Fibroblast of skin of scalp (primary cell): ENCODE measurements around the gene CXCR5. TPM values are rescaled to one million over a fixed set of nuclear protein-coding genes. Genes with fewer than 3 reads are reported as not detected.
"Not testable (repeated sequence)": the region's sequence is repeated elsewhere in the genome, so short reads cannot be mapped to it uniquely, and the experiment has no call there.

Source experiments
- DNase-seq: peaks from one replicate; pipeline ENCODE4 v3.0.0-alpha.2; 2013
- polyA plus RNA-seq, 2 experiments: library from polyadenylated mRNA; unstranded; fragments of 120-200 nt; gene quantifications; one replicate each; pipeline ENCODE4 v1.2.1, GENCODE V29; 2013; ENCODE audit not compliant: insufficient read length in 2 of 2

Gene CXCR5, protein sequence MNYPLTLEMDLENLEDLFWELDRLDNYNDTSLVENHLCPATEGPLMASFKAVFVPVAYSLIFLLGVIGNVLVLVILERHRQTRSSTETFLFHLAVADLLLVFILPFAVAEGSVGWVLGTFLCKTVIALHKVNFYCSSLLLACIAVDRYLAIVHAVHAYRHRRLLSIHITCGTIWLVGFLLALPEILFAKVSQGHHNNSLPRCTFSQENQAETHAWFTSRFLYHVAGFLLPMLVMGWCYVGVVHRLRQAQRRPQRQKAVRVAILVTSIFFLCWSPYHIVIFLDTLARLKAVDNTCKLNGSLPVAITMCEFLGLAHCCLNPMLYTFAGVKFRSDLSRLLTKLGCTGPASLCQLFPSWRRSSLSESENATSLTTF
- polyA plus RNA-seq (2013, experiment 1 of 2; ENCODE audit: insufficient read length) = not detected
- polyA plus RNA-seq (2013, experiment 2 of 2; ENCODE audit: insufficient read length) = not detected

DNA sequence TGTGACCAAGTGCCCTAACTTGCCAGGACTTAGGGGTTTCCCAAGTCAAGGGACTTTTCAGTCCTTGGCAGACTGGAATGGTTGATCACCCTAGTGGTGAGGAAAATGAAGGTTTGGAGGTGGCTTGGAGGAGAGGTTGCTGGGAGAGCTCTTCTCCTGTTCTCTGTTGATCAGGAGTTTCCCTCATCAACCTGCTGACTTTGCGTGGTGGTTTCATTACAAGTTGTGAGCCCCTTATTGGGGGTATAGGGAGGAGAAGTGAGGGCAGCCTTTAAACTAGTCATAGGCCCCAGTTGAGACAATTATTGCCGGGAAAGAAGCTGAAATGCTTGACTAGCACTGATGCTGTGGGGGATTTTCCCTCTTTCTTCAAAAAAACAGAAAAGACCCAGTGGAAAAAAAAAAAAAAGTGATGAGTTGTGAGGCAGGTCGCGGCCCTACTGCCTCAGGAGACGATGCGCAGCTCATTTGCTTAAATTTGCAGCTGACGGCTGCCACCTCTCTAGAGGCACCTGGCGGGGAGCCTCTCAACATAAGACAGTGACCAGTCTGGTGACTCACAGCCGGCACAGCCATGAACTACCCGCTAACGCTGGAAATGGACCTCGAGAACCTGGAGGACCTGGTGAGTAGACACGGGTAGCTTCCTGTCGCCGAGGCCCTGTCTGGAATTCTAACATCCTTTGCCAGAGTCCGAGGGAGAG is at the start of gene CXCR5:
CXCR5 (plus strand) TSS at position 525 of the 704 bp plus-strand sequence; CDS start at position 575, 50 bp downstream.
- DNase-seq = peak; percentile 34

DNA sequence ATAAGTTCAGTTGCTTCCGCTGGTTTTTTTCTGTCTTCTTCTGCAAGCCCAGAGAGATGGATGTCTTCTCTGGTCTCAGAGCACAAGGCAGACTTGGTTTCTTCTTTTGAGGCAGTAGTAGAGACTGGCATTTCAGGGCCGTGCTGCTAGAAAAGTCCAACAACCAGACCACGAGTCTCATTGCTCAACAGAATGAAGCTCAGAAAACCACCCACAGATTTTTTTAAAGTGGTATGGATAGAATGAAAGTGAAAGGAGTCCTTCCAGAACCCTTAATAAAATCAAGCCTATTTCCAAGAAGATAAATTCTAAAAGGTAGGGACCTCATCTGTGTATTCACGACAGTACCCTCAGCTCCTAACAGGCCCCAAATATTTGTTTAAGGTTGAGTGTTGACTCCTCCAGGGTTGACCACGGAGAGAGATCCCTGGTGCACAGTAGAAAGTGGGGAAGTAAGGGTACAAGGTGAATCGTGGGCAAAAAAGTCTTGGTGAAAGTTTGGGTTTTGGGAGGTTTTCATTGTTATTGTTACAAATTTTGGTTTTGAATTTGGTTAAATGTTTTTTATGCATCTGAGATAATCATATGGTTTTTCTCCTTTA is 49.2 kb upstream of the CXCR5 start:
- no peak for DNase-seq

DNA sequence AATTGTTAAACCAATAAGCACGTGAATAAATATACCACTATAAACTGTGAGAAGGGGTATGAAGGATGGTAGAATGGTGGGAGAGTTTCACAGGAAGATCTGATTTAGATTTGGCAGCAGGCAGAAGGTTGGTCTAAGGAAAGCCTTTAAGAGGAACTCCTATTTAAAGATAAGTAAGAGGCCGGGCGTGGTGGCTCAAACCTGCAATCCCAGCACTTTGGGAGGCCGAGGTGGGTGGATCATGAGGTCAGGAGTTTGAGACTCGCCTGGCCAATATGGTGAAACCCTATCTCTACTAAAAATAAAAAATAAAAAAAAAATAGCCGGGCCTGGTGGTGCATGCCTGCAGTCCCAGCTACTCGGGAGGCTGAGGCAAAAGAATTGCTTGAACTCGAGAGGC is 45.8 kb upstream of the CXCR5 start:
- no peak for DNase-seq

DNA sequence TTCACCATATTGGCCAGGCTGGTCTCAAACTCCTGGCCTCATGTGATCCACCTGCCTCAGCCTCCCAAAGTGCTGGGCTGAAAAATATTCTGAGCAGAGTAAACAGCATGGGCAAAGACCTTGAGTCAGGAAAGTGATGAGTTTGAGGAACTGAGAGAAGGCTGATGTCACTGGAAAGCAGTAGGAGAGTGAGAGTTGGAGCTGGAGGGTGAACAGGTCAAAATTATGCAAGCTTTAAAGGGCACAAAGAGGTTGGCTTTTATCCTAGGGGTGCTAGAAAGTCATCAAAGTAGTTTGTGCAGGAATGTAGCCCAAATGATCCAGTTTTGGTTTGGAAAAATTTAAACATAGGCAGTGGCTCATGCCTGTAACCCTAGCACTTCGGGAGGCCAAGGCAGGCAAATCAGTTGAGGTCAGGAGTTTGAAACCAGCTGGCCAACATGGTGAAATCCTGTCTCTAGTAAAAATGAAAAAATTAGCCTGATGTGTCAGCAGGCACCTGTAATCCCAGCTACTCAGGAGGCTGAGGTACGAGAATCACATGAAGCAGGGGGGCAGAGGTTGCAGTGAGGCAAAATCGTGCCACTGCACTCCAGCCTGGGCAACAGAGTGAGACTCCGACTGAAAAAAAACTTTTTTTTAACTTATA is 44.7 kb upstream of the CXCR5 start:
- DNase-seq = no peak

DNA sequence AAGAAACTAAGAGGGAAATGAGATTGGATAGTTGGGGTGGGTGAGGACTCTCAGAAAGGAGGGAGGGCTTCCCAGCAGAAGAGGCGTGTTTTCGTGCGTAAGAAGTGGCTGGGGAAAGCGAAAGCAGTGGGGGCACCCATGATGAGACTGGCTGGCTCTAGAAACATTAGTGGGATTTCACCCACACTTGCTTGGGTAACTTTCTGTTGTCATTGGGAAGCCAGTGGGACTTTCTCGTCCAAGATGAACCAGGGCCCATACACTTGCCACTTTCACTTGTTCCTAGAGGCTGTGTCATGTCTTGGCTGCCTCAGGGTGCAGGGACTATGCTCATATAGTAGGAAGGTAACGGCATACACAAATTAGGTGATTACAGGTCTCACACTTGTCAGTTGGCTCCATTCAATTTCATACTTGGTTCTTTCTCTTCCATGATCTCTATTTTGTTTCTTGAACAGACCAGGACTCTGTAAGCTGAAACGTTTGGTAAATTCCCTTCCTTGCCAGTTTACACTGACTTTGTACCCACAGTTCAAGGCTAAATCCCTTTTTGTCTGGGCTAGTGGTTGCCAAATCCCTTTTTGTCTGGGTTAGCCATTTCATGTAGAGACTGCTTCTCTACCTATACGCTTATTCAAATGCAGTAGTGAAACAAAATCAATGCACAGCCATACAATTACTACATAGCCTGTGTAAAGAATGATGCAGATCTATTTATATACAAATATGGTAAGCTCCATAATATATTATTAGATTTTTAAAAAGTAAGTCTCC is 42.0 kb upstream of the CXCR5 start:
- DNase-seq = no peak

DNA sequence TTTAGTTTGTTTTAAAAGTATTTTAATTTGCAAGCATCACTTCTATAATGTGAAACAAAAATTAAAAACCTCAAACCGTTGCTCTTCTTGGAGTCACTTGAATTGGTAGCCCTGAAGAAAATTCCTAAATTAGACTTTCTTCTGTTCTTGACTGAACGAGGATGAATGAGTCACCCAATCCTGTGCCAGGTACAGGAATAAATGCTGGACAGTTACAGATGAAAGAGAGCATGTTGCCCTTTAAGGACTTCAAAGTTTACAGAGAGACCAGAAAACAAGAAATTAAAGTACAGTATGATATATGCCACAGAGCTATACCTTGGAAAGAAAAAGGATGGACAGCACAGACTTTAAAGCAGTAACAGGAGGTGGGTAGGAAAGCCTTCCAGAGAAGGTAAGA is 41.3 kb upstream of the CXCR5 start:
- DNase-seq = no peak

DNA sequence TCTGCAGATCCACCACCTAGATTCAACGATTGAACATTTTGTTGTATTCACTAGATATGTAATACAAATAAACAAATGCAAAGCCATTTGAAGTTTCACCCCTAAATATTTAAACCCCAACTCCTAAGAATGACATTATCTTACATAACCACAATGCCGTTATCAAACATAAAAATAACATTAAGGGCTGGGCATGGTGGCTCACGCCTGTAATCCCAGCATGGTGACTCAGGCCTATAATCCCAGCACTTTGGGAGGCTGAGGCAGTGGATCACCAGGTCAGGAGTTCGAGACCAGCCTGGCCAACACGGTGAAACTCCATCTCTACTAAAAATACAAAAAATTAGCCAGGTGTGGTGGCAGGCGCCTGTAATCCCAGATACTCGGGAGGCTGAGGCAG is 40.8 kb upstream of the CXCR5 start:
- DNase-seq = not testable (repeated sequence)

DNA sequence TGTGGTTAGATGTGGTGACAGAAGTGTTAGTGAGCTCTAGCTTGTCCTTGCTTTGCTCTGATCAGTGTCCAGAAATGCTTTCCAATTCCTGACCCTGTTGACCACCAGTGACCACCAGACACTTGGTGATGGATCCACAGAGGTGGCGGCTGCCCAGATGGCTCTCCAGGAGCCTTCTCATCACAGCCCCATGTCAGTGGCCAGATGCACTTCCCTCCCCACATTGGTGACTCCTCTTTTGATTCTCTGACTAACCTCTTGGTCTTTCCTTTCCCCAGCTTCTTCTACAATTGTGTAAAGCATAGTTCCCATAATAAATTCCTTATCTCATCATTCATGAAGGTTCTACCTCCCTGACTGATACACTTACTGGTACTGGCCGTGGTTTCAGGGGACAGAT is 40.1 kb upstream of the CXCR5 start:
- no peak for DNase-seq

DNA sequence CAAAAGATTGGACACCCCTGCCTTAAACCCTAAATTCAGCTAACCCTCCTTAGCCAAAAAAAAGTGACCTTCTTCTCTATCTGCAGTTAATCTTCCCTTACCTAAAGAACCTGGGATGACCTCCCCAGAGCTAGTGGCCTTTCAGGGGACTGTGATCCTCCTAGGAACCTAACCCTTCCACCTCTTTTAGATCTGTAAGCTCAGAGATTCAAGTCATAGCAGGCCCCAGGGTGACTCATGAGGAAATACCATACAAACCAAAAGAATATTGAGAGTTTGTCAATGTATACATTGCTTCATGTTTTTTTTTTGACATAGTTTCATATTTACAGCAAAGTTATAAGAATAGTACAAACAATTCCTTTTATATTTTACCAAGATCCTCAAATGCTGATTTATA is 38.3 kb upstream of the CXCR5 start:
- peak; percentile 80 for DNase-seq

DNA sequence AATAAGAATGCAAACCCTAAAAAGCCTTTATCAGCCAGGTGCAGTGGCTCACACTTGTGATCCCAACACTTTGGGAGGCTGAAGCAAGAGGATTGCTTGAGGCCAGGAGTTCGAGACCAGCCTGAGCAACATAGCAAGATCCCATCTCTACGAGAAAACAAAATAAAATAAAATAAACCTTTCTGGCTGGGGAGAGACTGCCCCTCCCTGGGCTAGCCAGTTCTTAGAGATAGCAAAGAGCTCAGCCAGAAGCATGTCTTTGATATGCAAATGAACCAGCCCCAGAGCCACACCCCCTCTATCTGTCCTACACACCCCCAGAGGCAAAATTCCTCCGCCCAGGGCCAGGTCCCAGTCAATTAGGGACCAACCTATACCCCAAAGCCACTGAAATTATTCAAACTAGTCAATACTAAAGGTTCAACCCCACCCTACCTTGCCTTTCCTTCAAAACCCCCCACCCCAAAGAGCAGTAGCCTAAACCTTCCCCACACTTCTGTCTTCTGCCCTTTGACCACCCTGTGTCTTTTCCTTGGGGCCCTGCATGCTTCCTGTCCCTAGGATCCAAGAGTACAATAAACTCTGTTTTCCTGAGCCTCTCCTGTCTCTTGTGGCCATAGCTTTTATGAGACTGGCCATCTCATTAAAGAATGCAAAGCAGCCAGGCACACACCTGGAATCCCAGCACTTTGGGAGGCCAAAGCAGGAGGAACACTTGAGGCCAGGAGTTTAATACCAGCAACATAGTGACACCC is 37.3 kb upstream of the CXCR5 start:
- no peak for DNase-seq

DNA sequence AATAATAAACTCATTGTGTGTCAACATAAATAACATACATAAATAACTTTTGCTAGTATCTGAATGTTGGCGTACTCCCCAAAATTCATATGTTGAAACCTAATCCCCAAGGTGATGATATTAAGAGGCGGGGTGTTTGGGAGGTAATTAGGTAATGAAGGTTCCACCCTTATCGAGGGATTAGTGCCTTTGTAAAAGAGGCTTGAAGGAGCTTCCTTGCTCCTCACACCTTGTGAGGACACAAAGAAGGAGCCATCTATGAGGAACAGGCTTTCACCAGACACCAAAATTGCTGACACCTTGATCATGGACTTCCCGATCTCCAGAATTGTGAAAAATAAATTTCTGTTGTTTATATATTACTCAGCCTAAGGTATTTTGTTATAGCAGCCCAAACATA is 33.9 kb upstream of the CXCR5 start:
- DNase-seq = no peak

DNA sequence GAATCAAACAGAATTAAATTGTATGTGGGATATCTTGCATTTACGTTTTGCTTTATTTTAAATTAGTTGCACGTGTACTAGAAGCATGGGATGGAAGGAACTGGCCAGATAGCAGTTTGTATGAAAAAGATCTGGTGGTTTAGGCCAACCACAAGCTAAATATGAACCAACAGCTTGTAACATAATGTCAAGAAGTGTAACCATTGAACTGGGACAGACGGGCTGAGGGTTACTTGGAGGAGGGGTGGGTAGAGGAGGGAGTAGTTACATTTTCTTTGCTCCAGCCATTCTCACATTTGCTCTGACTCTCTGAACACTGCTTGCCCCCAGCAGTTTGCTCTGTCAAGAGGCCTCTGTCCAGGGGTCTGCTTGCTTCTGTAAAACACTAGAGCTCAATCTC is 31.7 kb upstream of the CXCR5 start:
- DNase-seq = no peak

DNA sequence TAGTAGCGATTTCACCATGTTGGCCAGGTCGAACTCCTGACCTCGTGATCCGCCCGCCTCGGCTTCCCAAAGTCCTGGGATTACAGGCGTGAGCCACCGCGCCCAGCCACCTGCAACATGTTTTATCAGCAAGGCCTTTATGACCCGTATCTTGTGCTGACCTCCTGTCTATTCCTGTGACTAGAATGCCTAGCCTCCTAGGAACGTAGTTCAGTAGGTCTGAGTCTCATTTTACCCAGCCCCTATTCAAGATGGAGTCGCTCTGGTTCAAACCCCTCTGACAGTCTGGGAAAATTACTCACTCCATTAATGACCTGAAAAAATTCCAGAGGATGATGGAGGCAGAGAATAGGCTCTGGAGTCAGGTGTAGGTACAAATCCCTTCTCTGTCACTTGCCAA is 30.0 kb upstream of the CXCR5 start:
- DNase-seq = no peak

DNA sequence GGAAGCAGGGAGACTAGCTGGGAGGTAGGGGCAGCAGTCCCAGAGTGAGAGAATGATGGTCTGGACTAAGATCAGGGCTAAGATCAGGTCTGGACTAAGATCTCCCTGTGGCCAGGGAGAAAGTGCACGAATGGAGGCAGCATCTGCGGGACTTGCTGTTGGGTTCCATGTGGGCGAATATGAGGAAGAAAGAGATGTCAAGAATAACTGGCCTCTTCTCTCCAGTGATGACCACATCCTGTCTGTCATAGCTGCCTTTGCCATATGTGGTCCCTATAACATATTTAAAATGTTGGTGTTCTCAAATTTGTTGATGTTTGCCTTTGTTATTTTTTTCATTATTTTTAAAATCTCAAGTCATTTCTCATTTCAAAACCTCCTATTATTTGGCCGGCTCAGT is 27.4 kb upstream of the CXCR5 start:
- no peak for DNase-seq

DNA sequence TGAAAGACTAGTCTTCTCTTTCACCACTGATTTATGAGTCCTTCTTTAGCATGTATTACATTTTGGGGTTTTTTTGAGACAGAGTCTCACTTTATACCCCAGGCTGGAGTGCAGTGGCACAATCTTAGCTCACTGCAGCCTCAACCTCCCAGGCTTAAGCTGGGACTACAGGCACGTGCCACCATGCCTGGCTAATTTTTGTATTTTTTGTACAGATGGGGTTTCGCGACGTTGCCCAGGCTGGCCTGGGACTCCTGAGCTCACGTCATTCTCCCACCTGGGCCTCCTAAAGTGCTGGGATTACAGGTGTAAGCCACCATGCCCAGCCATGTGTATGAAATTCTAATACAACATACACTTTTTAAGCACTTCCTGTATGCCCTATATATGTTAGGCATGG is 26.3 kb upstream of the CXCR5 start:
- DNase-seq = no peak

DNA sequence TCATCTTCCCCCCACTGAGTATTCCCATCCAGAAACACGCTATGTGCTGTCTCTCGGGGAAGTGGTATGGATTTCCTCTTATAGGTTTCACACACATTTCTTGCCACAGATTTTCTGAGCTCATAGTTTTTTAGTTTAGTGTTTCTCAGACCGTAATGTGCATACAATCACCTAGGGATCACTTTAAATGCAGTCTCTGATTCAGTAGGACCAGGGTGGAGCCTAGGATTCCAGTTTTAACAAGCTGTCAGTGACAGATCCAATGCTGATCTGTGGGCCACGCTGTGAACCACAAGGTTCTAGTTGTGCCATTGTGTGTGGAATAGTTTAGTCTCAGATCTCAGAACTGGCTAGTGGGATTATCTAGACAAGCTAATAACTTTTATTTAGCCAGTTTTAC is 23.7 kb upstream of the CXCR5 start:
- no peak for DNase-seq

DNA sequence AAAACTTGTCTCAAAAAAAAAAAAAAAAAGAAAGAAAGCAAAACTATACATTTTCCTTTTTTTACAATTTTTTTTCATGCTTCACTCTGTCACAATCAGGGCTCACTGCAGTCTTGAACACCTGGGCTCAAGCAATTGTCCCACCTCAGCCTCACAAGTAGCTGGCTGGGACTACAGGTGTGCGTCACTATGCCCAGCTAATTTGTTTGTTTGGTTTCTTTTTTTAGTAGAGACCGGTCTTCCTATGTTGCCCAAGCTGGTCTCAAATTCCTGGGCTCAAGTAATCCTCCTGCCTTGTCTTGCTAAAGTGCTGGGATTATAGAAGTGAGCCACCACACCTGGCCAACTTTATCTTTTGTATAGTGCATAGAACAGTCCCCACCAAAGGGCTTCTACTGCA is 15.0 kb upstream of the CXCR5 start:
- no peak for DNase-seq

DNA sequence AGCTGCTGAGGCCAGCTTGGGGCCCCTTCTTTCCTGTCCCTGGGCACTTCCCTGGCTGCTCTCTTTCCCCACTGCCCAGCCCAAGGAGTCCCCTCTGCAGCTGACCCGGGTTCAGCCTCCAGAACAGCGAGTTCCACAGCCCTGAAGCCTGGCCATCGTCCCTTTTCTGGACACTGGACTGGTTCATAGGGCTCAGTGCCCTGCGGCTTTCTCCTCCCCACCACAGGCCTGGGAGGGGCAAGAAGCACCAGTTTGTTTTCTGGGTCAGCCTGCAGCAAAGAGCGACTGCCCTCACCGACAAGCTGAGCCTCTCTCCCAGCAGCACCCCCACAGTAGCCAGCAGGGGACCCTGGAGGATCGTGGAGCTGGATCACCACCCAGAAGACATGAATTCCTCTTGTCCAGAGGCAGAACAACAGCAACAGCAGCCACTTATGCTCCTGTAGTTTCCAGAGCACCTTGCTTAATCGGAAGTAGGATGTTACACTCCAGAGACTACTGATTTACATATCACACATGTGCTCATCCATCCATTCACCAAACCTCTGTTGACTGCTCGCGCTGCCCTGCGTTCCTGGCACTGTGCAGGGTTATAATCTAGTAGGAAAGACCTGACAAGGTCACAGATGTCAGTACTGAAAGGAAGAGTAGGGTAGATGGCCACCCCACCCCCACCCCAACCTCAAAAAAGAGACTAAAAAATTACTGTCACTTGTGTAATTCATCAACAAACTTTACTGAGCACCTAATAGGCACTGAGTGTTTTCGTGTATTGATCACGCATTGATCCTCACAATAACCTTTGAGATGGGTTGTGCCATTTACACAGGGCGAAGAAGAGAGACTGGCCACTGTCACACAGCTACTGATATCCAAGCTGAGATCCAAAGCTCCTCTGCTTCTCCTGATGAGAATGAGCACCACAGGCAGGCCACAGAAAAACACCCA is 13.0 kb upstream of the CXCR5 start:
- peak; percentile 46 for DNase-seq

DNA sequence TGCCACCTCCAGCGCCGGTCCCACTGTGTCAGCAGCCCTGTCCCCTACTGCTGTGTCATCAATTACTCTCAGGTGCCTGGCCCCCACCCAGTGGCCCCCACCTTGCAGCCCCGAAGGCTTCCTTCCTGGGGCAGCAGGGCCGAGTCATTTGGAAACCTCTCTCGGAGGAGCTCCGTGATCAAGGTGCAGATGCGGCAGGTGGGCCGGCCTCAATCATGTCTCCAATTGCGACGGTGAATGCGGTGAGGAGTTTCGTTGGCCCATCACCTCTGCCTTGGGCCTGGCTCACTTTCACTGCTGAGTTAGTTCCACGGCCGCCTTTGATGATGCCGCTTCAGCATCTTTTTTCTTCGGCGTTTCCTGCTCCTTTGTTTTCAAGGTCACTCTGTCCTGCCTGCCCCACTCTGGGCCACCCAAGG is 11.3 kb upstream of the CXCR5 start:
- DNase-seq = no peak

DNA sequence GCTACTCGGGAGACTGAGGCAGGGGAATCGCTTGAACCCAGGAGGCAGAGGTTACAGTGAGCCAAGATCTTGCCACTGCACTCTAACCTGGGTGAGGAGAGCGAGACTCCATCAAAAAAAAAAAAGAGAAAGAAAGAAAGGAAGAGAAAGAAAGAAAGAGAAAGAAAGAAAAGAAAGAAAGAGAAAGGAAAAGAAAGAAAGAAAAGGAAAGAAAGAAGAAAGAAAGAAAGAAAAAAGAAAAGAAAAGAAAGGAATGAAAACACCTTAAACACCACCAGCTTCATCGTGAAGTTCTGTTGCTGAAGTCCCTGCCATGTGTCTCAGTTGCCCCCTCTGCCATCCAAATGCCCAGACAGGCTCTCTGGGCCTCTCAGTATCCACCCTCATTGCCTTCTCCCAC is 9.9 kb upstream of the CXCR5 start:
- no peak for DNase-seq
